ENCODE data around the gene ADAP1. TPM values are rescaled to one million over a fixed set of nuclear protein-coding genes. Genes with fewer than 3 reads are reported as not detected.
A peak's percentile ranks its signal among the peaks of the same experiment; 100 is the strongest.

The ADAP1 gene
- total and polyA plus RNA-seq, 2 of the 13 experiments (the other 11 are each of a cell fraction or from before 2014, with no cell fraction given), result 10.5 to 24.6 TPM

DNA sequence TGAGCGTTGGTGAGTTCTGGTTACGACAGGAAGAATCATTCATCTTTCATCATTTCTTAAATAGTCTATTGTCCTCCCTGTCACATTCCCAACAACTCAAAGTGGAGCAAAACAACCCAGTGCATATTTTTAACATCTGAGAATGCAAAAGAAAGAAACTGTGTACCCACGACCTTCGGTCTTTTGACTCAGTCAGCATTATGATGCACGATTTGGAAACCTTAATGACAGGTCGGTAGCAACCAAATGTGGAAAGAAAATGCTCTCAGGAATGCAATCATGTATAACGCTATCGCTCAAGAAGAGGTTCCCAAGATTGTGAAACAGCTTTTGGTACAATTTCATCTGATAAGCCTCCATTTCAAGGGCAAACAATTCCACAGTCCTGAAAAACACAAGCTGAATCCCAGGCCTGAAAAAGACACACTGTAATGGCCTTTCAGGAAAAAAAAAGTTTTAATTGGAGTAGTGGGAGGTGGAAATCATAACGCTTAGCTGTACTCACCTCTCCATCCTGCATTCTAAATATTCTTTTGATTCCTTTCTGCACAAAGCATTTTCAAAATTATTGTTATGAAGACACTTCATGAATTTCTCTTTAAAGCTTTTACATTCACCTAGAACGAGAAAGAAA, 18.3 kb upstream of the ADAP1 start (continued):
- TF ChIP-seq RXRA (CRISPR knock-in tag; IDR thresholded peaks at IDR 0.05) (no peak), ZNF747 (CRISPR knock-in tag; IDR thresholded peaks at IDR 0.05; ENCODE audit: borderline replicate concordance) (no peak), NFE2L1 (CRISPR knock-in tag; IDR thresholded peaks at IDR 0.05; ENCODE audit: borderline replicate concordance) (no peak), MAFF (IDR thresholded peaks at IDR 0.05; ENCODE audit: low read depth, low read length) (peak; percentile 97), ZBTB7B (CRISPR knock-in tag; IDR thresholded peaks at IDR 0.05) (no peak), ZSCAN9 (CRISPR knock-in tag; IDR thresholded peaks at IDR 0.05; ENCODE audit: borderline replicate concordance) (0 out of 2 replicates have a peak, but pooled peaks have one; percentile 38), ZNF792 (CRISPR knock-in tag; IDR thresholded peaks at IDR 0.05) (no peak), SOX13 (IDR thresholded peaks at IDR 0.05) (no peak), SOX13 (CRISPR knock-in tag; conservative IDR thresholded peaks at IDR 0.05 in 1 of 2, IDR thresholded peaks at IDR 0.05 in 1 of 2) (peak in 1 of 2 experiments; percentile 86; a peak in 2 of 4 replicates), RCOR2 (CRISPR knock-in tag; IDR thresholded peaks at IDR 0.05) (peak; percentile 48; the same call in 1 of the 2 replicates), SOX6 (IDR thresholded peaks at IDR 0.05) (no peak), SOX6 (CRISPR knock-in tag; IDR thresholded peaks at IDR 0.05) (peak; percentile 91), SRF (IDR thresholded peaks at IDR 0.05; ENCODE audit: low read depth, low read length) (0 out of 2 replicates have a peak, but pooled peaks have one; percentile 31), EP300 (IDR thresholded peaks at IDR 0.05; ENCODE audit: low read depth in 2 of 2, low read length in 2 of 2) (peak in 1 of 2 experiments; percentile 64; a peak in 2 of 4 replicates), EP300 (CRISPR knock-in tag; IDR thresholded peaks at IDR 0.05; ENCODE audit: borderline replicate concordance) (peak; percentile 56; the same call in 1 of the 2 replicates), SOX5 (CRISPR knock-in tag; IDR thresholded peaks at IDR 0.05; ENCODE audit: borderline replicate concordance) (peak; percentile 90)
- TF ChIP-seq, protein P1, sequence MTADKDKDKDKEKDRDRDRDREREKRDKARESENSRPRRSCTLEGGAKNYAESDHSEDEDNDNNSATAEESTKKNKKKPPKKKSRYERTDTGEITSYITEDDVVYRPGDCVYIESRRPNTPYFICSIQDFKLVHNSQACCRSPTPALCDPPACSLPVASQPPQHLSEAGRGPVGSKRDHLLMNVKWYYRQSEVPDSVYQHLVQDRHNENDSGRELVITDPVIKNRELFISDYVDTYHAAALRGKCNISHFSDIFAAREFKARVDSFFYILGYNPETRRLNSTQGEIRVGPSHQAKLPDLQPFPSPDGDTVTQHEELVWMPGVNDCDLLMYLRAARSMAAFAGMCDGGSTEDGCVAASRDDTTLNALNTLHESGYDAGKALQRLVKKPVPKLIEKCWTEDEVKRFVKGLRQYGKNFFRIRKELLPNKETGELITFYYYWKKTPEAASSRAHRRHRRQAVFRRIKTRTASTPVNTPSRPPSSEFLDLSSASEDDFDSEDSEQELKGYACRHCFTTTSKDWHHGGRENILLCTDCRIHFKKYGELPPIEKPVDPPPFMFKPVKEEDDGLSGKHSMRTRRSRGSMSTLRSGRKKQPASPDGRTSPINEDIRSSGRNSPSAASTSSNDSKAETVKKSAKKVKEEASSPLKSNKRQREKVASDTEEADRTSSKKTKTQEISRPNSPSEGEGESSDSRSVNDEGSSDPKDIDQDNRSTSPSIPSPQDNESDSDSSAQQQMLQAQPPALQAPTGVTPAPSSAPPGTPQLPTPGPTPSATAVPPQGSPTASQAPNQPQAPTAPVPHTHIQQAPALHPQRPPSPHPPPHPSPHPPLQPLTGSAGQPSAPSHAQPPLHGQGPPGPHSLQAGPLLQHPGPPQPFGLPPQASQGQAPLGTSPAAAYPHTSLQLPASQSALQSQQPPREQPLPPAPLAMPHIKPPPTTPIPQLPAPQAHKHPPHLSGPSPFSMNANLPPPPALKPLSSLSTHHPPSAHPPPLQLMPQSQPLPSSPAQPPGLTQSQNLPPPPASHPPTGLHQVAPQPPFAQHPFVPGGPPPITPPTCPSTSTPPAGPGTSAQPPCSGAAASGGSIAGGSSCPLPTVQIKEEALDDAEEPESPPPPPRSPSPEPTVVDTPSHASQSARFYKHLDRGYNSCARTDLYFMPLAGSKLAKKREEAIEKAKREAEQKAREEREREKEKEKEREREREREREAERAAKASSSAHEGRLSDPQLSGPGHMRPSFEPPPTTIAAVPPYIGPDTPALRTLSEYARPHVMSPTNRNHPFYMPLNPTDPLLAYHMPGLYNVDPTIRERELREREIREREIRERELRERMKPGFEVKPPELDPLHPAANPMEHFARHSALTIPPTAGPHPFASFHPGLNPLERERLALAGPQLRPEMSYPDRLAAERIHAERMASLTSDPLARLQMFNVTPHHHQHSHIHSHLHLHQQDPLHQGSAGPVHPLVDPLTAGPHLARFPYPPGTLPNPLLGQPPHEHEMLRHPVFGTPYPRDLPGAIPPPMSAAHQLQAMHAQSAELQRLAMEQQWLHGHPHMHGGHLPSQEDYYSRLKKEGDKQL (CRISPR knock-in tag; IDR thresholded peaks at IDR 0.05; ENCODE audit: low read depth), result peak; percentile 59; the same call in 1 of the 2 replicates
- TF ChIP-seq, protein P2, sequence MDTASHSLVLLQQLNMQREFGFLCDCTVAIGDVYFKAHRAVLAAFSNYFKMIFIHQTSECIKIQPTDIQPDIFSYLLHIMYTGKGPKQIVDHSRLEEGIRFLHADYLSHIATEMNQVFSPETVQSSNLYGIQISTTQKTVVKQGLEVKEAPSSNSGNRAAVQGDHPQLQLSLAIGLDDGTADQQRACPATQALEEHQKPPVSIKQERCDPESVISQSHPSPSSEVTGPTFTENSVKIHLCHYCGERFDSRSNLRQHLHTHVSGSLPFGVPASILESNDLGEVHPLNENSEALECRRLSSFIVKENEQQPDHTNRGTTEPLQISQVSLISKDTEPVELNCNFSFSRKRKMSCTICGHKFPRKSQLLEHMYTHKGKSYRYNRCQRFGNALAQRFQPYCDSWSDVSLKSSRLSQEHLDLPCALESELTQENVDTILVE (CRISPR knock-in tag; IDR thresholded peaks at IDR 0.05), result peak; percentile 36; the same call in 1 of the 2 replicates
